NK-92 treated with Interleukin-12 subunit alpha and Interleukin-12 subunit beta, amount 100 ng/mL, for 24 hours (cell line): ENCODE data around the gene BACH2.
"Not testable (repeated sequence)": the region's sequence is repeated elsewhere in the genome, so short reads cannot be mapped to it uniquely, and the experiment has no call there.

Experiments used
- DNase-seq: peaks from one replicate; lab custom pipeline; 2025; lab: John Stamatoyannopoulos, UW

BACH2 gene

DNA sequence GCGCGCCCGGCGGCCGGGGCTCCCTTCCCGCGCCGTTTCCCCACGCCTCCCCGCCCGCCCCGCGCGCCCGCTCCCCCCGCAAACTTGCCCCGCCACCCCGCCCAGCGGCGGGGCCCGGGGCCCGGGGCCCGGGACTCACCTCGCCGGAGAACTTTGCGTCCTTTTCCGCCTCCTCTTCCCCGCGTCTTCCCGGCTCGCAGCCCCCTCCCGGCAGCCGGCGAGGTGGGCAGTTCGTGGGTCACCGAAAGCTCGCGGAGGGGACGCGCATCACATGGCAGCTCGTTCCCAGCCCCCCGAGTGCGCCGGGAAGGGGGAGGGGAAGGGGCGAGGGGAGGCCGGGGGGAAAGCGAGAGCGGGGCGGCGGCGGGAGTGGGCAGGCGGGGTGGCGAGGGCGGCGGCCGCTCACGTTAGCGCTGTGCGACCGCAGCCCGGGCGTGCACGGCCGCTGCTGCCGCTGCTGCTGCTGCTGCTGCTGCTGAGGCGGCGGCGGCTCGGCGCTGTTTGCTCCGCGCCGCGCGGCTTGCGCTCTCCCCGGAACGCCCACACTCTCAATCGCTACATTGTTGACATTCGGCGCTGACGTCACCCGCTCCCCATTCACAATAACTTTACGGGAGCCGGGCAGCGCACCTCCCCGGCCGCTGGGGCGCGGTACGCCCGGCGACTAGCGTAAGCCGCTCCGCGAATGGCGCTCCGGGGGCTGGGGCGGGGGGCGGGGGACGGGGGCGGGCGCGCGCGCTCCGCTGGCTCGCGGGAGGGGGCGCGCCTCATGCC lies at the start of gene BACH2:
BACH2 (minus strand) TSS at position 503 of the 774 bp plus-strand sequence. CDS start 287,999 bp downstream, outside the sequence.
- DNase-seq = no peak

DNA sequence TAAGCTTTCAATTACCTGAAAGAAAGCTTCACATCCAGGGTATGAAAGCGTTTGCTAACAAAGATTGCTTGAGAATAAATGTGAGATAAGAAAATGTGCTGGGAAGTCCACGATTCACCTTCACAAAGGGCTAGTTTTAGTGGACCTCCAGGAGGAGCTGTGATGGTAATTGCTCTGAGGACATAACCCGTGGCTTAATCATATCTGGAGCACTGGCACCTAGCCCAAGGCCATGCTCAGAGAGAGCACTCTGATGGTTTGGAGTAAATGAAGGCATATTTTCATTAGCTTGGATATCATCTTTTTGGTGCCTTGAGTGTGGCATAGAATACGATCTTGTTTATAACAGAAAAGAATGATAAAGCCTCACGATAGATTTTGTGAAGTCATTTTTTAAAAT lies 46.9 kb upstream of the BACH2 start:
- no peak for DNase-seq

GRCh38 chr6:90338409-90338808 lies 41.8 kb upstream of the BACH2 start:
- DNase-seq = no peak

DNA sequence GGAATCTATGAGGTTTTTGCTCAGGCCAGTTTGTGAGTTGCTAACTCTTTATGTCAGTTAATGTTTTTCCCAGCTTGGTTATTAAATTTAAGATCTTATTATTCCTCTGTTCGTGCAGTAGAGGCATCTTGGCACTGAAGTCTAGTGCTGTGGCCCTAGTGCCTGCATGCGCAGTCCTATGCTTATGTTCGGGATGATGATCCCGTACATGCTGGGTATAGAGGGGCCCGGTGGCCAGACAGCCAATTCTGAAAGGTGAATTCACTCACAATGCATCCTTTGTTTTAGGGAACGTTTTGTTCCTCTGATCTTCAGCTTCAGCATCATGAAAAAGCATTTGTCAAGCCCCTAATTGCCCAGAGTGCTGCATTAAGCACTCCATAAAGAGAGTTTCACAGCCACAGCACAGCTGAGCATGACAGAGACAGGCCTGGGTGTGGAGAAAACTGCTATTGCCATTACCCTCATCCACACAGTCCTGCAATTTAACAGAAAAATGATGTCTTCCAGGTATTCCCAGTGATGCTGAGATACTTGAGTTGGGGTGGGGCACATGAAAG lies 39.8 kb upstream of the BACH2 start:
- no peak for DNase-seq

DNA sequence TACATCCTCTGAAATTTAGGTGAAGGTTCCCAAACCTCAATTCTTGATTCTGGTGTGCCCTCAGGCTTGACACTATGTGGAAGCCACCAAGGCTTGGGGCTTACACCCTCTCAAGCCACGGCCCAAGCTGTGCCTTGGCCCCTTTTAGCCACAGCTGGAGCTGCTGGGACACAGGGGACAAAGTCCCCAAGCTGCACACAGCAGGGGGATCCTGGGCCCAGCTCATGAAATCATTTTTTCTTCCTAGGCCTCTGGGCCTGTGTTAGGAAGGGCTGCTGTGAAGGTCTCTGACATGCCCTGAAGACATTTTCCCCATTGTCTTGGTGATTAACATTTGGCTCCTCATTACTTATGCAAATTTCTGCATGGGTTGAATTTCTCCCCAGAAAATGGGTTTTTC lies 37.3 kb upstream of the BACH2 start:
- no peak for DNase-seq

GRCh38 chr6:90332978-90333543 lies 36.4 kb upstream of the BACH2 start:
- not testable (repeated sequence) for DNase-seq

DNA sequence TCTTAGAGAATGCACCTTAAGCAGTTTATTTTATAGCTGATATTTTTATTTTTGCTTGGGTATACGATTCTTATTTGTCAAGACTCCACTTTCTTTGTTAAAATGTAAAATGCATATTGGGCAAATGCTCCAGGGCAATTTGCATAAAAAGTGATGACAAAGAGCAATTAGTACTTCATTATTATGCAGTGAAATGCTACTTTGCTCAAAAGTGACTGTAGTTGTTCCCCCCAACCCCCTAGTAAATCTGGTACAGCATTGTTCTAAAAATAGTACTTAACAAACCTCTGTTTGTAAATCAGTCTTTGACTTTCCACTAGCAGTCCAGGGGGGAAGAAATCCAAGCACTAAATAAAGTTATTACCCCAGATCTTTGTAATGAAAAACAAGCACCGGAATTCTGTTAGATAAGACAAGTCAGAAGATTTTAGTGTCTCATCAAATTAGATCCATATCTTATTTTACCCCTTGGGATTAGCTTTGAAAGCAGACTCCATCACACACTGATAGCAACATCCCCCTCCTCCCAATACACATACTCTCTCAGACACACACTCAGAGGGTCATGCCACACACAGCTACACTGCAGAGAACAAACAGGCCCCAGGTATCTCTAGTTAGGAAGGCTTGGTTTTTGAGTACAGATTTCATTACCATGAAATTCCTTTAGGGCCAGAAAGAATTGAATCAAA lies 32.9 kb upstream of the BACH2 start:
- DNase-seq = no peak

GRCh38 chr6:90328004-90328403 lies 31.4 kb upstream of the BACH2 start:
- no peak for DNase-seq

- DNase-seq = no peak
Measured at GRCh38 chr6:90326404-90327057, 29.9 kb upstream of the BACH2 start.

DNA sequence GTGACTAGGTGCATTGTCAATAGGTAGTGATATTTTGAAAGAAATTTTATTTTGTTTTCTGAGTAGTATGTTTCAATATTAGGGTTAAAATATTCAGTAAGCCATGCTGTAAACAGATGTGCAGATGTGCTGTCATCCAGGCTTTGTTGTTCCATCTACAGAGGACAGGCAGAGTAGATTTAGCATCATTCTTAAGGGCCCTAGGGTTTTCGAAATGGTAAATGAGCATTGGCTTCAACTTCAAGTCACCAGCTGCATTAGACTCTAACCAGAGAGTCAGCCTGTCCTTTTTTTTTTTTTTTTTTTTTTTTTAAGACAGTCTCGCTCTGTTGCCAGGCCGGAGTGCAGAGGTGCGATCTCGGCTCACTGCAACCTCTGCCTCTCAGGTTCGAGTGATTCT lies 27.1 kb upstream of the BACH2 start:
- no peak for DNase-seq

DNA sequence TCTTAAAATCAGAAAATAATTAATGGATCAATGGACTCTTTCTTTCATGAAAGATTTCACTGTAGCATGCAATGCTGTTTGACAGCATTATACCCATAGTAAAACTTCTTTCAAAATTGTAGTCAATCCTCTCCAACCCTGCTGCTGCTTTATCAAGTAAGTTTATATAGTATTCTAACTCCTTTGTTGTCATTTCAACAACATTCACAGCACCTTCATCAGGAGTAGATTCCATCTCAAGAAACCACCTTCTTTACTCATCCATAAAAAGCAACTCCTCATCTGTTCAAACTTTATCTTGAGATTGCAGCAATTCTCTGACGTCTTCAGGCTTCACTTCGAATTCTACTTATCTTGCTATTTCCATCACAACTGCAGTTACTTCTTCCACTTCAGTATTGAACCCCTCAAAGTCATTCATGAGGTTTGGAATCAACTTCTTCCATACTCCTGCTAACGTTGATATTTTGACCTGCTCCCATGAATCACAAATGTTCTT lies 26.4 kb upstream of the BACH2 start:
- DNase-seq = no peak

- DNase-seq = no peak
Measured at GRCh38 chr6:90319979-90320685, 23.5 kb upstream of the BACH2 start.

GRCh38 chr6:90319044-90319443 lies 22.4 kb upstream of the BACH2 start:
- no peak for DNase-seq

GRCh38 chr6:90315986-90316385 lies 19.3 kb upstream of the BACH2 start:
- DNase-seq = no peak

- DNase-seq = no peak
Measured at GRCh38 chr6:90315354-90315950, 18.8 kb upstream of the BACH2 start.

GRCh38 chr6:90314514-90314913 lies 17.9 kb upstream of the BACH2 start:
- DNase-seq = no peak

DNA sequence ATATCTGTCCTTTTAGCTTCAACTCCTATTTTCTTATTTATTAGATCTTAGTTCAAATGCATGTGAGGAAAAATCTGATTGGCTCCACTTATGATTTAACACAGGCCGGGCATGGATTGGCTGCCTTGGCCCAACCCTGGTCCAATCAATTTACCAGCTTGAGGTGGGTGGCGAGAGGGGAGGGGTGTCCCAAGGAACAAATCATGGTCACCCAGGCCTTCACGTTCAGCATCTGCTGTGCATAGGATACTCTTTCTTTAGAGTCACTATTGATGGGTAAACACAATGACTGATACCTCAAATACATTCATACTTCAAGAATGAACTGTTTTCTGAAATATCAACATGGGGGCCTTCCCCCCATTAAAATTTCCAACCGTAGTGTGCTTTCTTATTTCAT lies 14.9 kb upstream of the BACH2 start:
- DNase-seq = no peak

GRCh38 chr6:90305800-90306448 lies 9.3 kb upstream of the BACH2 start:
- no peak for DNase-seq

DNA sequence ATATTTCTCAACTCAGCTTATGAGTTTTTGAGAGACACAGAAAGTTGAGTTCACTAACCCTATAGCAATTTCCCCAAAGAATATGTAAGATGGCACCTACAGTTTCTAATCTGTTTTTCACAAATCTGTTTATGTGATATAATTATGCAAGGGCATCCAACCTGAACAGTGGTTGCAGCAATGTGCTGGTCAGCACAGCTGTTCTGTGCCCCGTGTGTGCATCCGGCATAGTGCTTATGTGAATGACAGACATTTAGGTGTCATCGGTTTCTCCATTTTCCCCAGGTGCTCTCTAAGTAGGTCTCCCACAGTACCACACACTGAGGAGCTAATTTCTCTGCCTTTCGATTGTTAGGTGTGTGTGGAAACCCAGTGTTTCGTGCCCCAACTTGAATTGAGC lies 7.7 kb upstream of the BACH2 start:
- no peak for DNase-seq

- no peak for DNase-seq
Measured at GRCh38 chr6:90303039-90303438, 6.4 kb upstream of the BACH2 start.

DNA sequence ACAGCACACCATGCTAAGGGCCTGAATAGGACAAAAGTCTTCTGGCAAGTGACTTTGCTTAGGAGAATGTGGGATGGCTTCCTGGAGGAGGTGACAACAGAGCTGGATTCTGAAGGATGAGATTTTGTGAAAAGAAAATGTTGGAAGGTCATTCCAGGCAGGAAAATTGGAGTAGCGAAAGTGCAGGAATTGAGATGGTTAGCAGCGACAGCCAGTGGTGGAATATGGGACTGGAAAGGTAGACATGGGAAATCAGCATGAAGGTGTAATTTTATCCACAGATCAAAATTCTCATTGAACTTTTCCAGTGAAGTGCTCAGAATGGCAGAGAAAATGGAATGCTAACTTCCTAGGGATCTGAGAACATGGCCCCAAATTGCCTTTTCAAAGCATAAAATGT lies 5.7 kb upstream of the BACH2 start:
- DNase-seq = no peak
